Measurements from ENCODE around the gene TMEM247.
"Not testable (repeated sequence)": the region's sequence is repeated elsewhere in the genome, so short reads cannot be mapped to it uniquely, and the experiment has no call there.

Gene TMEM247

DNA sequence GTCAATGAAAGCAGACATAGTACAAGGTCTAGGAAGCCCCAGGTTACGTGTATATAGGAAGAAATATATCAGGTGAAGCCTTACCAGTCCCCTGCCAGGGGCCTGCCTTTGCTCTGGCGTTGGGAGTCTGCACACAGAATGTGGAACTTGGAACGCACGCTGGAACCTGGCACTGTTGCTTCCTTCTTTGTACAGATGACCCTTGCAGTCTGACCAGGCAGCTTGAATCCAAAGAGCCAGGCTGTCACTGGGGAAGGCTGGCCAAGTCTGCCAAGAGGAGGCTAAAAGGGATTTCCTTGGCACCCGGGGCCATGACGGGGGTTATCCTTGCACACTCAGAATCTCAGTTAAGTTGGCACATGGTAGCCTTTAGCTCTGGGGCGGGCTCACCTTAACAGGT lies 39.5 kb downstream of the TMEM247 start:
- no peak for DNase-seq

DNA sequence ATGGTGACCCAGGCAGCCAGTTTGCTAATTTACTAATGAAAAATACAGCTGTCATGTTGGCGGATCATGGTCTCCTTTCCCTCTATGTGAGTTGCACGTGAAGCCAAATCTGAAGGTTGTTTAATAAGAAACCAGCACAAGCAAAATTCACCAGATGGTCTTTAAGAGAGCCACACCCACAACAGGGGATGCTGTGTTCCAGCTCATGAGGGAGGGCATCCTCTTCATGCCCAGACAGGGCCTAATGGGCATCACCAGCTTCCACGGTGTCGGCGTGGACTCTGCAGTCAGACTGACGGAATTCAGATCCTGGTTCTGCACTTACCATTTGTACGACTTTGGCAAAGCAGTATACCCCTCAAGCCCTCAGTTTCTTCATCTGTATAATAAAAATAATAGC lies 39.9 kb downstream of the TMEM247 start:
- no peak for DNase-seq

DNA sequence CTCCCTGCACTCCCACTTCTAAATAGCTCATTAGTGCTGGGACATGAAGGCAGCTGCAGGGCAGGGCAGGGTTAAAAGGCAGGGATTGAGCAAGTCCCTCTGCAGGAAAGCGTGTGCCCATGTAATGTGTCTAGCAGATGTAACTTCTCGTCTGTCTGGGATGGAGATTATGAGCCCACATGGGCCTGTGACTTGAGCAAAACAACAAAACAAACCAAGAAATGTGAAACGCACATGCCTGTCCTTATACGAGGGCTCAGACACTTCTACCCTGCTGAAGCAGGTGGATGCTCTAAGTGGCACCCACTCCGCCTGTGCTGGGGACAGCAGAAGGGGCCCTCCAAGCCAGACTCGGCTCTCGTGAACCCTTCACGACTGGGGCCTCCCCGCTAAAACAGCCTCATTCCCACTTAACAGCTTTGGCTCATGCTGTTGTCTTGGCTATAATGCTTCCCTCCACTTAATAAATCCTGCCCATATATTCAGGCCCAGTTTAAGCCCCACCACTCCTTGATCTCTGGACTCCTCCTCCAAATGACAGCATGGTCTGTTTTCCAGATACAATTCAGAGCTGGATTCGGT lies 40.9 kb downstream of the TMEM247 start:
- DNase-seq = no peak

DNA sequence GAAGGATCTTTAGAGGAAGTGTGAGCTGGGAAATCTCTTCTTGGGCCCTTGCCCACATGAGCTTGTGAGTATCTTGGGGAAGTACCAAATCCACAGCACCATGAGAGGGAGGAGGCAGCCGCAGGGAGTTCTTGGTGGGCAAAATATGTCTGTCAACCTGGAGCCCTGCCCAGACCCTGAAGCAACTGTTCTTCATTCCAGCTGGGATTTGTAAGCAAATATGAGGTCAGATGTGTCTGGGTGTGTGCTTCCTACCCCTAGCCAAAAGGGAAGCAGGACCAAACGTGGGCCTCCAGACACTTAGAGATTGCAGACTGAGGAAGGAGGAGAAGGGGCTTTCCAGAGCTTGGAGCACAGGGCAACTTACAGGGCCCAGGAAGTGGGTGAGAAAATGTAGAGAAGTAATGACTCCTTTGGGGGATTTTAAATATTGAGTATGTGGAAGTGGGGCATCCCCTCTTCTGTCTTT lies 41.9 kb downstream of the TMEM247 start:
- no peak for DNase-seq

DNA sequence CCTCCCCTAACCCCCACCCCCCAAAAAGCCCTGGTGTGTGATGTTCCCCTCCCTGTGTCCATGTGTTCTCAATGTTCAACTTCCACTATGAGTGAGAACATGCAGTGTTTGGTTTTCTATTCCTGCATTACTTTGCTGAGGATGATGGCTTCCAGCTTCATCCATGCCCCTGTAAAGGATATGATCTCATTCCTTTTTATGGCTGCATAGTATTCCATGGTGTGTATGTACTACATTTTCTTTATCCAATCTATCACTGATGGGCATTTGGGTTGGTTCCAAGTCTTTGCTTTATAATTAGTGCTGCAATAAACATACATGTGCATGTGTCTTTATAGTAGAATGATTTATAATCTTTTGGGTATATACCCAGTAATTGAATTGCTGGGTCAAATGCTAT lies 43.0 kb downstream of the TMEM247 start:
- not testable (repeated sequence) for DNase-seq

DNA sequence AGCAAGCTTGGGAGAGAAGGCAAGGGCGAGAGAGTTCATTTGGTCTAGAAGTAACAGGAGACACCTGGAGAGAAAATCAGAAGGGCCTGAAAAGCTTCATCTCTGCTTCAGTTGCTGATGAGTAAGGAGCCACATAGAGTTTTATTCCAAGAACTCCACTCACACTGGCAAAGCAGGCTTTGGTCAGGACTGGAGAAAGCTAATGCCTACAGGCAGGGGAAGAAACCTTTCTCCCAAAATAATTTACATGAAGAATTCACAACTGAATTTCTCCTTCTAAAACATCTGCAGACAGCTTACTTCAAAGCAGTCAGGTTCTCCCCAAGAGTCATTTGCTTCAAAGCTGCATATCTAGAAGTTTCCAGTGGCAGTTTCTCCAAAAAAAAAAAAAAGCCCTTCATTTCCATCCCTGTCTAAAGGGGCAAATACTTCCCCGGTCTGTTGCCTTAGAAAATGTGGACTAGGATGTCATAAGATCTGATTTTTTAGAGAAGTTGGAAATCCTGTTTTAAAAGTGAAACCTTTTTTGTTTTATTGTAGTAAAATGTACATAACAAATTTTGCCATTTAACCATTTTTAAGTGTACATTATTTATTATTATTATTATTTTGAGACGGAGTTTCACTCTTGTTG lies 46.3 kb downstream of the TMEM247 start:
- DNase-seq = no peak

DNA sequence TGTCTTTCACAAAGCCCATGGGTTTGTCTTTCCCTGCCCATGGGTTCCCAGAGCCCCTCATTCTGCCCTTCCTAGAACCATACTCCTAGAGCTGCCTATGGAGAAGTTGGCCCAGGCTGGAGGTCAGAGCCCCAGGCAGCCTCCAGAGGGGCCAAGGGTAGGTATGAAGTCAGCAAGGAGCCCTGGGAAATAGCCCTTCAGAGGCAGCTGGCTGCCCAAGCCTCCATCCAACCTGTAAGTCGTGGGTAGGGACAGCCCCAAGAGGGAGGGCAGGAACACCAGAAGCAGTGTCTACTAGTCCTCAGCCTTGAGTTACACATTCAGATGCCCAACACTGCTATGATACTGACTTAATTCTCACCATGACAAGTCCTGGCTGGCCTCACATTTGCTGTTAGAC lies 49.5 kb downstream of the TMEM247 start:
- DNase-seq = no peak

DNA sequence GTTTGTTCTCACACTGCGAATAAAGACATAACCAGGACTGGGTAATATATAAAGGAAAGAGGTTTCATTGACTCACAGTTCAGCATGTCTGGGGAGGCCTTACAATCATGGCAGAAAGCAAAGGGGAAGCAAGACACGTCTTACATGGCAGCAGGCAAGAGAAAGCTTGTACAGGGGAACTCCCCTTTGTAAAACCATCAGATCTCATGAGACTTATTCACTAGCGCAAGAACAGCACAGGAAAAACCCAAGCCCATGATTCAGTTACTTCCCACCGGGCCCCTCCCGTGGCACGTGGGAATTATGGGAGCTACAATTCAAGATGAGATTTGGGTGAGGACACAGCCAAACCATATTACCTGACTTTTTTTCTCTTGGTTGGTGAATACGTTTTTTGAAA lies 51.3 kb downstream of the TMEM247 start:
- DNase-seq = no peak

DNA sequence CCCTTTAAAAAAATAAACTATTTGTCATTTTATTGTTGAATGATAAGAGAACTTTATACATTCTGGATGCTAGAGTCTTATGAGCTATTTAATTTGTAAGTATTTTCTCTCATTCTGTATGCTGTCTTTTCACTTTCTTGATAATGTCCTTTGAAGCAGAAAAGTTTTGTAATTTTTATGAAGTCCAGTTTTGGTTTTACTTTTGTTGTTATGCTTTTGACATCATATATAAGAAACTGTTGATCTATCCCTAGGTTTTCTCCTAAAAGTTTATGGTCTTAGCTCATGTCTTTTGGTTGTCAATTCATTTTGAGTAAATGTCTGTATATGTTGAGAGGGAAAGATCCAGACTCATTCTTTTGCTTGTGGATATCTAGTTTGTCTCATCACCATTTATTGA lies 52.5 kb downstream of the TMEM247 start:
- DNase-seq = no peak

Data from NCI-H146 (cell line).